Activated CD4-positive, alpha-beta T cell treated with anti-CD3 and anti-CD28 coated beads, Interleukin-2, amount 10 ng/mL, durations not matched to agents 24 days and 14 days (primary cell): ENCODE data around the gene NUDT4B. TPM values are rescaled to one million over a fixed set of nuclear protein-coding genes. Genes with fewer than 3 reads are reported as not detected.
"Not testable (repeated sequence)": the region's sequence is repeated elsewhere in the genome, so short reads cannot be mapped to it uniquely, and the experiment has no call there.

Source experiments
- DNase-seq: peaks from one replicate; pipeline ENCODE4 v3.0.0; 2022
- H3K27ac Mint-ChIP-seq: one replicate; pipeline ENCODE4 v1.8.0; 2022; ENCODE audit warnings: mild to moderate bottlenecking, mixed read lengths
- H3K27me3 Mint-ChIP-seq: one replicate; pipeline ENCODE4 v1.8.0; 2022; ENCODE audit warnings: mixed read lengths
- H3K36me3 Mint-ChIP-seq: one replicate; pipeline ENCODE4 v1.8.0; 2022; ENCODE audit warnings: low read depth, mild to moderate bottlenecking, mixed read lengths
- H3K4me1 Mint-ChIP-seq: one replicate; pipeline ENCODE4 v1.8.0; 2021; ENCODE audit warnings: mixed read lengths
- H3K4me3 Mint-ChIP-seq: one replicate; pipeline ENCODE4 v1.8.0; 2022; ENCODE audit warnings: mild to moderate bottlenecking, moderate library complexity, mixed read lengths
- H3K9me3 Mint-ChIP-seq: one replicate; pipeline ENCODE4 v1.8.0; 2021; ENCODE audit warnings: mixed read lengths
- intact Hi-C: fragments of 100-400 bp; cut with micrococcal nuclease; formaldehyde crosslinking; loops from one replicate; pipeline ENCODE4 v1.15.1; 2023
- total RNA-seq: library from RNA; stranded (reverse); gene quantifications from 2 replicates; pipeline ENCODE4 v1.2.3, GENCODE V29; 2022

Gene NUDT4B
- total RNA-seq: 0.36 and 0.47 TPM in 2 replicates

GRCh38 chr1:148748563-148749334, at the start of gene NUDT4B:
Gene NUDT4B (plus strand): TSS chr1:148748774. CDS start chr1:148748953, 179 bp downstream.
- H3K27ac Mint-ChIP-seq, H3K4me1 Mint-ChIP-seq: not testable (repeated sequence)

GRCh38 chr1:148699357-148699756, 49.2 kb upstream of the NUDT4B start:
- intact Hi-C loops: not testable (repeated sequence)

More at GRCh38 chr1:148748563-148749334, at the start of gene NUDT4B:
- H3K4me3 Mint-ChIP-seq, DNase-seq, intact Hi-C loops, H3K36me3 Mint-ChIP-seq, H3K27me3 Mint-ChIP-seq, H3K9me3 Mint-ChIP-seq: not testable (repeated sequence)

GRCh38 chr1:148702242-148702641, 46.3 kb upstream of the NUDT4B start:
- DNase-seq, intact Hi-C loops, H3K4me3 Mint-ChIP-seq, H3K27me3 Mint-ChIP-seq, H3K27ac Mint-ChIP-seq, H3K4me1 Mint-ChIP-seq, H3K36me3 Mint-ChIP-seq, H3K9me3 Mint-ChIP-seq: not testable (repeated sequence)

More at GRCh38 chr1:148699357-148699756, 49.2 kb upstream of the NUDT4B start:
- not testable (repeated sequence) for H3K9me3 Mint-ChIP-seq, H3K27me3 Mint-ChIP-seq, H3K4me3 Mint-ChIP-seq, H3K27ac Mint-ChIP-seq, DNase-seq, H3K36me3 Mint-ChIP-seq, H3K4me1 Mint-ChIP-seq

- H3K27me3 Mint-ChIP-seq, H3K4me1 Mint-ChIP-seq, H3K9me3 Mint-ChIP-seq, intact Hi-C loops, H3K4me3 Mint-ChIP-seq, H3K27ac Mint-ChIP-seq, DNase-seq, H3K36me3 Mint-ChIP-seq: not testable (repeated sequence)
These were observed 44.5 kb upstream of the NUDT4B start for GRCh38 chr1:148703973-148704591.

- H3K4me1 Mint-ChIP-seq, H3K27me3 Mint-ChIP-seq, H3K9me3 Mint-ChIP-seq, intact Hi-C loops, H3K36me3 Mint-ChIP-seq, H3K4me3 Mint-ChIP-seq, H3K27ac Mint-ChIP-seq: not testable (repeated sequence)
- peak; percentile 18 for DNase-seq
These were observed 43.1 kb upstream of the NUDT4B start for GRCh38 chr1:148705316-148705948.

GRCh38 chr1:148708779-148709333, 39.7 kb upstream of the NUDT4B start:
- H3K27ac Mint-ChIP-seq, H3K4me1 Mint-ChIP-seq, H3K9me3 Mint-ChIP-seq, H3K27me3 Mint-ChIP-seq, H3K36me3 Mint-ChIP-seq, DNase-seq, H3K4me3 Mint-ChIP-seq, intact Hi-C loops: not testable (repeated sequence)

- H3K27me3 Mint-ChIP-seq, H3K27ac Mint-ChIP-seq, H3K9me3 Mint-ChIP-seq, H3K36me3 Mint-ChIP-seq, DNase-seq, H3K4me1 Mint-ChIP-seq, H3K4me3 Mint-ChIP-seq, intact Hi-C loops: not testable (repeated sequence)
These were observed 37.6 kb upstream of the NUDT4B start for GRCh38 chr1:148710772-148711523.

GRCh38 chr1:148712353-148712752, 36.2 kb upstream of the NUDT4B start:
- H3K4me1 Mint-ChIP-seq, intact Hi-C loops, H3K4me3 Mint-ChIP-seq, H3K9me3 Mint-ChIP-seq, H3K36me3 Mint-ChIP-seq, H3K27ac Mint-ChIP-seq, DNase-seq, H3K27me3 Mint-ChIP-seq: not testable (repeated sequence)

GRCh38 chr1:148715518-148715917, 33.1 kb upstream of the NUDT4B start:
- H3K27ac Mint-ChIP-seq, H3K9me3 Mint-ChIP-seq, intact Hi-C loops, H3K4me3 Mint-ChIP-seq, H3K36me3 Mint-ChIP-seq, H3K27me3 Mint-ChIP-seq, H3K4me1 Mint-ChIP-seq: not testable (repeated sequence)
- DNase-seq: peak; percentile 8

- H3K27me3 Mint-ChIP-seq, H3K36me3 Mint-ChIP-seq, H3K9me3 Mint-ChIP-seq, DNase-seq, H3K4me3 Mint-ChIP-seq, H3K4me1 Mint-ChIP-seq, intact Hi-C loops, H3K27ac Mint-ChIP-seq: not testable (repeated sequence)
These were observed 31.5 kb upstream of the NUDT4B start for GRCh38 chr1:148716966-148717520.

- not testable (repeated sequence) for DNase-seq
These were observed 27.7 kb upstream of the NUDT4B start for GRCh38 chr1:148720918-148721317.

GRCh38 chr1:148722758-148723157, 25.8 kb upstream of the NUDT4B start:
- H3K9me3 Mint-ChIP-seq, DNase-seq, intact Hi-C loops, H3K4me3 Mint-ChIP-seq, H3K36me3 Mint-ChIP-seq, H3K4me1 Mint-ChIP-seq, H3K27ac Mint-ChIP-seq, H3K27me3 Mint-ChIP-seq: not testable (repeated sequence)

More at GRCh38 chr1:148720918-148721317, 27.7 kb upstream of the NUDT4B start:
- H3K4me1 Mint-ChIP-seq, H3K27ac Mint-ChIP-seq, H3K27me3 Mint-ChIP-seq, H3K36me3 Mint-ChIP-seq, H3K4me3 Mint-ChIP-seq, H3K9me3 Mint-ChIP-seq, intact Hi-C loops: not testable (repeated sequence)

GRCh38 chr1:148723515-148723914, 25.1 kb upstream of the NUDT4B start:
- H3K36me3 Mint-ChIP-seq, H3K9me3 Mint-ChIP-seq, H3K4me1 Mint-ChIP-seq, H3K4me3 Mint-ChIP-seq, DNase-seq, intact Hi-C loops, H3K27ac Mint-ChIP-seq, H3K27me3 Mint-ChIP-seq: not testable (repeated sequence)
